Left colon (tissue), 2 donors: ENCODE results near the gene ATP2C2. TPM values are rescaled to one million over a fixed set of nuclear protein-coding genes. Genes with fewer than 3 reads are reported as not detected.

Experiments
- ATAC-seq: fragments of 200-7000 bp; cut with Tn5 transposase; one replicate; pipeline ENCODE4 v1.9.1; 2020; ENCODE audit warnings: mild to moderate bottlenecking, moderate library complexity
- DNase-seq, 2 donors: peaks; one replicate each; pipeline ENCODE4 v3.0.0-alpha.2; 2020
- intact Hi-C, 2 donors: fragments of 100-400 bp; cut with DNase I in 1 of 2; cut with micrococcal nuclease in 1 of 2; formaldehyde crosslinking; loops; one replicate each; pipeline versions ENCODE4 v1.11.2 to v1.14.0; 2022; cut with DNase I, micrococcal nuclease
- total RNA-seq, 2 donors: library from RNA; stranded (reverse); fragmentation: NEBNext Ultra II Directional; extraction: Animal tissue kit (Norgen Biotek cat#: 25700); gene quantifications; one replicate each; pipeline ENCODE4 v1.2.1, GENCODE V29; 2021
- donor health status: DM: no; HTN: no; CAD: no.
- donor health status: DM: yes; HTN: yes; CAD: no.

The ATP2C2 gene
- total RNA-seq, 2 donors from 2014 or later, result 188 to 253 TPM

DNA sequence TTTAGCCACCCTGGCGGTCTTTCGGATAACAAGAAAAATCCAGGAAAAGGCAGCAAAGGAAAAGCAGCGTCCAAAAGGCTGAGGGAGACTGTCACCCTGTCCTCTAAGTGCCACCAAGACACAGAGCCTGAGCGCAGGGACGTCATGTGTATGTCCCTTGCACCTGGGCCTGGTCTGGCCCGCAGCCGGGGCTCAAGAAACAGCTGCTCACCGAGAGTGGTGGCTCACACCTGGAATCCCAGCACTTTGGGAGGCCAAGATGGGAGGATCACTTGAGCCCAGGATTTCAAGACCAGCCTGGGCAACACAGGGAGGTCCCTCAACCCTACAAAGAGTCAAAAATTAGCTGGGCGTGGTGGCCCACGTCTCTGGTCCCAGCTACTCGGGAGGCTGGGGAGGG is 145.3 kb downstream of the ATP2C2 start:
- no peak for DNase-seq
- no peak for ATAC-seq
- intact Hi-C loops, result loop anchor here (2.0 to 5.0 kb wide), 2 partner anchors 109 kb away; no protein-coding TSS in a partner anchor

Other genes with a start within 250 kb of the ATP2C2 start
- 10 to 100 TPM; 11.5 to 13.2 TPM for gene HSDL1, start 223.4 kb upstream of the ATP2C2 start, total RNA-seq
- gene DNAAF1, start 223.2 kb upstream of the ATP2C2 start, total RNA-seq, result under 1 TPM; 0.09 to 0.34 TPM
- gene TAF1C, start 181.5 kb upstream of the ATP2C2 start, total RNA-seq, result 10 to 100 TPM; 33.1 to 36.8 TPM
- under 1 TPM in 1 of 2 donors, not detected in 1; 0.14 TPM for gene ADAD2, start 177.4 kb upstream of the ATP2C2 start, total RNA-seq
- gene KCNG4, start 128.5 kb upstream of the ATP2C2 start, total RNA-seq, result not detected
- 10 to 100 TPM in 1 of 2 donors, 1 to 10 TPM in 1; 4.3 to 12.3 TPM for gene WFDC1, start 73.7 kb upstream of the ATP2C2 start, total RNA-seq
- 10 to 100 TPM; 21.1 to 22.2 TPM for gene MEAK7, start 136.1 kb downstream of the ATP2C2 start, total RNA-seq
- gene COTL1, start 249.5 kb downstream of the ATP2C2 start, total RNA-seq, result 10 to 100 TPM; 51.8 to 71.0 TPM